GM12872 (cell line): ENCODE results near the gene ABCF2.

Experiments used
- TF ChIP-seq, protein P1 (sequence below): IDR thresholded peaks from 3 replicates; pipeline ENCODE4 v1.5.1; 2011; ENCODE audit warnings: low read depth, mild to moderate bottlenecking, low read length, moderate library complexity; ENCODE audit not compliant: insufficient read depth

ABCF2 gene

DNA sequence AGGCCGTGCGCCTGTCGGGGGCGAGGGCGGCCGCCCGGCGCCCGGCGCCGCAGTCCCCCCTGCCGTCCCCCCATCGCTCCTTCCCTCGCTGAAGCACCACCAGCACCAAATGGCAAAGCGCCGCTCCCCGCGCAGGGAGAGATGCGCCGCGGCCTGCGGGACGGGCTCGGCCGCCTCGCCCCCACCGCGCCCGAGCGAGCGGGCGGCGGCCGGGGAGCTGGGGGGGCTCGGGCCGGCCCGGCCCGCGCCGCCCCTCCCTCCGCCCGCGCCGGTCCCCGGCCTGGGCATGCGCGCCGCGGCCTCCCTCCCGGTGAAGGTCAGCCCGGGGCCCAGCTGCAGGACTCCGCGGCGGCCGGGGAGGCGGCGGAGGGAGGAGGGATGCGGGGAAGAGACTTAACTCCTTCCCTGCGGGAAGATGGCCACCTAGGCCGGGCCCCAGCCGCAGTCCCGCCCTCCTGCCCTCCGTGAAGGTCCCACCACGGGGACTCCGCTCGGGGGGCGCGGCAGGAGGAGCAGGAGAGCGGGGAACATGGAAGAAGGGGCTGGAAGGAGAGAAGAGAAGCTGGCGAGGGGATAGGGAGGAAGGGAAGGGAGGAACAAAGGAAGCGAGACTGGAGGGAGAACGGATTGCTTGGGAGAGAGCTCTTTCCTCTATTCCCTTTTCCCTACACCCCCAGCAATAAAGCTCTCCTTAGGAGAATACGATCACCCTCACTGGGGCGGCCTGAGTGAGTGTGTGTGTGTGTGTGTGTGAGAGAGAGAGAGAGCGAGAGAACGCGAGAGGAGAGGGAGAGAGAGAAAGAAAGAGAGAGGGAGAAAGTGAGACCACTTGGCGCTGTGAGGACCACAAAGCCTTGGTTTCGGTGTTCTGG lies 24.9 kb upstream of the ABCF2 start:
- TF ChIP-seq, protein P1, sequence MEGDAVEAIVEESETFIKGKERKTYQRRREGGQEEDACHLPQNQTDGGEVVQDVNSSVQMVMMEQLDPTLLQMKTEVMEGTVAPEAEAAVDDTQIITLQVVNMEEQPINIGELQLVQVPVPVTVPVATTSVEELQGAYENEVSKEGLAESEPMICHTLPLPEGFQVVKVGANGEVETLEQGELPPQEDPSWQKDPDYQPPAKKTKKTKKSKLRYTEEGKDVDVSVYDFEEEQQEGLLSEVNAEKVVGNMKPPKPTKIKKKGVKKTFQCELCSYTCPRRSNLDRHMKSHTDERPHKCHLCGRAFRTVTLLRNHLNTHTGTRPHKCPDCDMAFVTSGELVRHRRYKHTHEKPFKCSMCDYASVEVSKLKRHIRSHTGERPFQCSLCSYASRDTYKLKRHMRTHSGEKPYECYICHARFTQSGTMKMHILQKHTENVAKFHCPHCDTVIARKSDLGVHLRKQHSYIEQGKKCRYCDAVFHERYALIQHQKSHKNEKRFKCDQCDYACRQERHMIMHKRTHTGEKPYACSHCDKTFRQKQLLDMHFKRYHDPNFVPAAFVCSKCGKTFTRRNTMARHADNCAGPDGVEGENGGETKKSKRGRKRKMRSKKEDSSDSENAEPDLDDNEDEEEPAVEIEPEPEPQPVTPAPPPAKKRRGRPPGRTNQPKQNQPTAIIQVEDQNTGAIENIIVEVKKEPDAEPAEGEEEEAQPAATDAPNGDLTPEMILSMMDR, result no peak

GRCh38 chr7:151251328-151251688 lies 24.3 kb upstream of the ABCF2 start:
- TF ChIP-seq, protein P1, result no peak

GRCh38 chr7:151250181-151251132 lies 23.5 kb upstream of the ABCF2 start:
- TF ChIP-seq, protein P1, result no peak

DNA sequence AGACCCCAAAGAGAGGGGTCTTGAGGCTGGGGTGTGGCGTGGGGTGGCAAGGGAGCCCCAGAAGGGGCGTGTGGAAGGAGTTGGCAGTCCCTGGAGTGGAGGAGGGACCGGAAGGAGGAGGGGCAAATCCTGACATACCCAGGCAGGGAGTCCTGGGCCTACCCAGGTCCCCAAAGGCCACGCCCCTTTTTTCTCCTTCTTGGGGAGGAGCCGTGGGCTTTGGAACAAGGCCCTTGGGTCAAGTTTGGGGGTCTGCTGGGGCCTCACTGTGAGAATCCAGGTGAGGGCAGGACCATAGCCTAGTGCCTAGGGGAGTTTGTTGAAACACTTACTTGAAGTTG lies 22.7 kb upstream of the ABCF2 start:
- TF ChIP-seq, protein P1, result no peak

DNA sequence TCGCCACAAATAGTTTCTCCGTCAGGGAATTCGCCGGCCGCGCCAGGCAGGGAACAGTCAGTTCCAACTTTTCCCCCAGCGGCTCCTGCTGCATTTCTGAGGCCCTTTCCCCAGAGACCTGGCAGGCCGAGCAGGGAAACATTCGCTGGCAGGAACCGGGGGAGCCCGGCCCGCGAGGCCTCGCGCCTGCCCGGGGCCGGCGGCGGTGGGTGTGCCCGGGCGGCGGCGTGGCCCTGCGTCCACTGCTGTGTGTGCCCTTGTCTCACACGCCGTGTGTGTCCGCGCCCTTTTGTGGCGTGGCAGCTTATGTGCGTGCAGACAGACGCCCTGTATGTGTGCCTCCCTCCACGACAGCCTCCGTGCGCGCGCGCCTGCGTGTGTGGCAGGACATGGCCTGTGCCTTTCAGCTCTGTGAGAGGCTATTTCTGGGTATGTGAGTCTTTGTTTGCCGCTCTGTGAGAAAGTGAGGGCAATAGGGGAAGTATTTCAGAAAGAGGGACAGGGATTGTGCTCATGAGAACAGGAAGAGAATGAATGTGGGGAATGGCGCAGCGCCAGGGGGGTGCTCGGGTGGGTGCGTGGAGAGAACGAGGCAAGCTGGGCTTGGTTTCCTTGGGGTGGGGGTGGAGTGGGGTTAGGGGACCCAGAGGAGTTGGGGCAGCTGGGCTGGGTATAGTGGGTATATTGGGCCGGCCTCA lies 22.2 kb upstream of the ABCF2 start:
- TF ChIP-seq, protein P1, result no peak

- TF ChIP-seq, protein P1, result no peak
These were observed 21.5 kb upstream of the ABCF2 start, which contains the start of gene SMARCD3 for GRCh38 chr7:151248346-151249033. SMARCD3 (minus strand) TSS chr7:151248694; CDS start chr7:151248562, 132 bp downstream.
